Body of pancreas (tissue), 4 donors: ENCODE results near the gene OR2T6. TPM values are rescaled to one million over a fixed set of nuclear protein-coding genes. Genes with fewer than 3 reads are reported as not detected.
"Not testable (repeated sequence)": the region's sequence is repeated elsewhere in the genome, so short reads cannot be mapped to it uniquely, and the experiment has no call there.

ENCODE experiments used
- ATAC-seq: fragments of 150-250 bp; one replicate; pipeline ENCODE4 v1.9.1; 2016
- DNase-seq, 4 donors: peaks; one replicate each; pipeline ENCODE4 v3.0.0-alpha.2; 2019
- H3K27ac ChIP-seq, 4 donors: fragments of 200-600 bp; sonication (generic); 1 replicate in 3 of 4; 2 replicates in 1 of 4; pipeline versions ENCODE4 v1.5.1 to v1.6.1; 2016 to 2019; ENCODE audit warnings: mild to moderate bottlenecking in 1 of 4, mixed read lengths in 1 of 4, moderate library complexity in 1 of 4
- H3K27me3 ChIP-seq, 2 donors: fragments of 200-600 bp; sonication (generic); one replicate each; pipeline ENCODE4 v1.6.0; 2016; ENCODE audit warnings: mild to moderate bottlenecking in 1 of 2
- H3K36me3 ChIP-seq, 2 donors: fragments of 200-600 bp; sonication (generic); replicated peaks in 1 of 2; 2 replicates each; pipeline ENCODE4 v1.5.1; 2016; ENCODE audit warnings: low read depth in 2 of 2; ENCODE audit not compliant: insufficient read depth in 1 of 2
- H3K4me1 ChIP-seq: fragments of 200-600 bp; sonication (generic); one replicate; pipeline ENCODE4 v1.6.0; 2016
- H3K4me3 ChIP-seq, 2 donors: fragments of 200-600 bp; sonication (generic); 1 replicate in 1 of 2; 2 replicates in 1 of 2; pipeline ENCODE4 v1.5.1; 2016 to 2019
- H3K9me3 ChIP-seq, 3 donors: fragments of 200-600 bp; sonication (generic); 1 replicate in 2 of 3; 2 replicates in 1 of 3; pipeline ENCODE4 v1.5.1; 2016
- WGBS, 2 donors: methylation state at CpG; one replicate each; pipeline ENCODE4 v1.1.5; 2017; 5-methylcytosine and 5-hydroxymethylcytosine counted together
- intact Hi-C: fragments of 100-400 bp; cut with DNase I; formaldehyde crosslinking; loops from one replicate; pipeline ENCODE4 v1.15.1; 2023
- total RNA-seq, 2 donors: library from RNA; depleted of rRNA; stranded (reverse); fragments of >200 nt; gene quantifications; one replicate each; pipeline ENCODE4 v1.1.0, GENCODE V29; 2016

Gene OR2T6
- total RNA-seq, 2 donors from 2014 or later = not detected

- ATAC-seq, H3K36me3 ChIP-seq, H3K27me3 ChIP-seq, H3K27ac ChIP-seq, H3K9me3 ChIP-seq, H3K4me3 ChIP-seq, DNase-seq, H3K4me1 ChIP-seq, intact Hi-C loops: not testable (repeated sequence)
- WGBS, 2 donors = 78 to 86% methylated on average over 33 of the region's 38 CpGs
These were observed 58.4 kb downstream of the OR2T6 start for GRCh38 chr1:248433811-248434415.

DNA sequence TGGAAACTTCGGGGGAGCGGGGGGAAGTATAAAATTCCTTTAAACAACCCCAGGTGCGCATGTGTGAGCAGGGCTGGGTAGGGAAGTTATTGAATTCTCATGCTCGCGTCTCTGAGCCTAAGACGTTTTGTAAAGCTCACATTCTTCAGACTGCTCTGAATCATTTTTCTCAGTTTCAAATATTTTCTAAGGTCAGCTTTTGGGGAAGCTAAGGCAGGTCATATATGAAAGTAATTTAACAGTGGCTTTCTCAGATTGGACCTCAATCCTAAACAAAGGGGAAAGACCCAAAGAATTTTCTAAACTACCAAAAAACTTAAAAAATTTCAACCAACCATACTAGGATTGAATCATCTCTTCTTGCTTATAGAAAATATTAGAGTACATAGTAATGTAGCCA is 59.4 kb downstream of the OR2T6 start:
- H3K27me3 ChIP-seq, ATAC-seq, H3K4me1 ChIP-seq, intact Hi-C loops, H3K27ac ChIP-seq, H3K9me3 ChIP-seq, H3K36me3 ChIP-seq, DNase-seq, H3K4me3 ChIP-seq: not testable (repeated sequence)
- 61 to 72% methylated on average over 6 of the region's 6 CpGs for WGBS, 2 donors

- intact Hi-C loops, H3K36me3 ChIP-seq, H3K9me3 ChIP-seq, DNase-seq, H3K27me3 ChIP-seq, ATAC-seq, H3K4me1 ChIP-seq, H3K4me3 ChIP-seq, H3K27ac ChIP-seq: not testable (repeated sequence)
- 49 to 57% methylated on average over 3 of the region's 3 CpGs for WGBS, 2 donors
These were observed 60.8 kb downstream of the OR2T6 start for GRCh38 chr1:248436303-248436702.

GRCh38 chr1:248438668-248439067 is 63.1 kb downstream of the OR2T6 start:
- H3K27me3 ChIP-seq, H3K4me1 ChIP-seq, intact Hi-C loops, H3K9me3 ChIP-seq, H3K36me3 ChIP-seq, ATAC-seq, H3K27ac ChIP-seq, DNase-seq, H3K4me3 ChIP-seq: not testable (repeated sequence)
- 13 to 30% methylated on average over 1 of the region's 1 CpG for WGBS, 2 donors

DNA sequence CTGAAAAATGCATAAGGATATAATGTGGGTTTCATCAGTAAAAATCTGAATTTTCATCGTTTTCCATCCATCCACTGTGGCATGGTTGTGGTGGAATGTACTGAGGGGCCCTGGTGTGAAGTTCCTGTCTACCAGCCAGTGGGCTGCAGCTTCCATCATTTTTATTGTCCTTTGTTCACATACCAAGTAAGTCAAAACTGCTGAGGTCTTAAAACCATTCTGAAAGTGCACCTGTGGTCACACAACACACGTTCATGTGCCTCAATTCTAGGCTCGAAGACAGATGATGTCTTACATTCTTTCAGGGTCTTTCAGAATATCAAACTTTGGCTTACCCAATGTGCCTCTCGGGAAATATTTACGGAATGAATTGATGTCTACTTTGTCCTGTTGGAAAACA is 63.7 kb downstream of the OR2T6 start:
- H3K4me1 ChIP-seq, H3K27ac ChIP-seq, ATAC-seq, H3K27me3 ChIP-seq, H3K36me3 ChIP-seq, H3K4me3 ChIP-seq, H3K9me3 ChIP-seq, DNase-seq, intact Hi-C loops: not testable (repeated sequence)
- 40 to 58% methylated on average over 5 of the region's 5 CpGs for WGBS, 2 donors

Other genes with a start within 250 kb of the OR2T6 start
- not detected for gene OR2M5, start 230.6 kb upstream of the OR2T6 start, total RNA-seq
- gene OR2M2, start 200.9 kb upstream of the OR2T6 start, total RNA-seq = not detected
- not detected for gene OR2M3, start 178.5 kb upstream of the OR2T6 start, total RNA-seq
- gene OR2M4, start 144.3 kb upstream of the OR2T6 start, total RNA-seq = not detected
- not detected for gene OR2T33, start 97.8 kb upstream of the OR2T6 start, total RNA-seq
- gene OR2T12, start 72.3 kb upstream of the OR2T6 start, total RNA-seq = not detected
- not detected for gene OR2M7, start 51.2 kb upstream of the OR2T6 start, total RNA-seq
- gene OR14C36, start 27.0 kb upstream of the OR2T6 start, total RNA-seq = not detected
- gene OR2T4, start 14.1 kb upstream of the OR2T6 start, total RNA-seq = not detected
- not detected for gene OR2T1, start 27.3 kb downstream of the OR2T6 start, total RNA-seq
- not detected for gene OR2T2, start 69.9 kb downstream of the OR2T6 start, total RNA-seq
- not detected for gene OR2T3, start 97.6 kb downstream of the OR2T6 start, total RNA-seq
- not detected for gene OR2T5, start 112.8 kb downstream of the OR2T6 start, total RNA-seq
- not detected for gene OR2G6, start 132.3 kb downstream of the OR2T6 start, total RNA-seq
- not detected for gene OR2T29, start 187.0 kb downstream of the OR2T6 start, total RNA-seq
- not detected for gene OR2T34, start 199.0 kb downstream of the OR2T6 start, total RNA-seq
- gene OR2T10, start 222.0 kb downstream of the OR2T6 start, total RNA-seq = not detected